Endometrial microvascular endothelial cells (primary cell): ENCODE data around the gene MSLN. TPM values are rescaled to one million over a fixed set of nuclear protein-coding genes. Genes with fewer than 3 reads are reported as not detected.

ENCODE experiments used
- in situ Hi-C: cut with HindIII; loops from 2 replicates; pipeline ENCODE4 v1.10.0; 2017; ENCODE audit warnings: low sequenced_read_pairs, low pct_unique_long_range_greater_than_20kb; ENCODE audit errors: inconsistent ontology term
- total RNA-seq: library from RNA; depleted of rRNA; stranded (reverse); fragments of >200 nt; gene quantifications from one replicate; pipeline ENCODE4 v1.2.3, GENCODE V29; 2015; ENCODE audit errors: inconsistent ontology term

MSLN gene
- total RNA-seq, 1 donor from 2014 or later, result not detected

DNA sequence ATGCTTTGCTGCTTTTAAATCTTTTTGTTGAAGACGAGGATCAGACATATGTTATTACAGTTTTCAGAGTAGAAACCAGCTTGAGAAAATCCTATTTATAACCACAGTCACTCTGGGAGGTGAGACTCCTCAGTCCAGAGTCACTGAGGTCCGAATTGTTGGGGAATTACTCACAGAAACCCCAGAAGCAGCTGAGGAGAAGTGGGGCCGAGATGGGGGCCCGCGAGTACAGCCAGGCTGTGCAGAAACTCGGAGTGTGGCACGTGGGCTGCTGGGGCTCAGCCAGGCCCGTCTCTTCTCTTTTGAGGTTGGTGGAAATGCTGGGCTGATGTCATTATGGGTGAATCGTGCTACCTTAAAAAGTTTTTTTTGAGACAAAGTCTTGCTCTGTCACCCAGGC is 54.4 kb downstream of the MSLN start:
- in situ Hi-C loops, result no loop called here

DNA sequence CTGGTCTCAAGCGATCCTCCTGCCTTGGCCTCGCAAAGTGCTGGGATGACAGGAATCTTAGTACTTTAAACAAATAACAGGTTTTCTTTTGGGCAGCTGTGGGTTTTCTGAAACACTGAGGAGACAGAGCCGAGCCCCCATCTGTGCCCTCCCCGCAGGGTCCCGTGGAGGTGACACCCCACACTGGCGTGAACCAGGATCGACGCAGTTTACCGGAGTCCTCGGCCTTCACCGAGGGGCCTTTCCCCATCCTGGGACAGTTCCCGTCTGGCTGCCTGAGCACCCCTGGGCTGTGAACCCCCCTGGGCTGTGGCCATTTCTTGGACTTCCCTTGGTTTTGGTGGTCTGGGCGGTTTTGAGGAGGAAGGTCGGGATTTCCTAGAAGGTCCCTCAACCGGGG is 55.3 kb downstream of the MSLN start:
- in situ Hi-C loops, result no loop called here

DNA sequence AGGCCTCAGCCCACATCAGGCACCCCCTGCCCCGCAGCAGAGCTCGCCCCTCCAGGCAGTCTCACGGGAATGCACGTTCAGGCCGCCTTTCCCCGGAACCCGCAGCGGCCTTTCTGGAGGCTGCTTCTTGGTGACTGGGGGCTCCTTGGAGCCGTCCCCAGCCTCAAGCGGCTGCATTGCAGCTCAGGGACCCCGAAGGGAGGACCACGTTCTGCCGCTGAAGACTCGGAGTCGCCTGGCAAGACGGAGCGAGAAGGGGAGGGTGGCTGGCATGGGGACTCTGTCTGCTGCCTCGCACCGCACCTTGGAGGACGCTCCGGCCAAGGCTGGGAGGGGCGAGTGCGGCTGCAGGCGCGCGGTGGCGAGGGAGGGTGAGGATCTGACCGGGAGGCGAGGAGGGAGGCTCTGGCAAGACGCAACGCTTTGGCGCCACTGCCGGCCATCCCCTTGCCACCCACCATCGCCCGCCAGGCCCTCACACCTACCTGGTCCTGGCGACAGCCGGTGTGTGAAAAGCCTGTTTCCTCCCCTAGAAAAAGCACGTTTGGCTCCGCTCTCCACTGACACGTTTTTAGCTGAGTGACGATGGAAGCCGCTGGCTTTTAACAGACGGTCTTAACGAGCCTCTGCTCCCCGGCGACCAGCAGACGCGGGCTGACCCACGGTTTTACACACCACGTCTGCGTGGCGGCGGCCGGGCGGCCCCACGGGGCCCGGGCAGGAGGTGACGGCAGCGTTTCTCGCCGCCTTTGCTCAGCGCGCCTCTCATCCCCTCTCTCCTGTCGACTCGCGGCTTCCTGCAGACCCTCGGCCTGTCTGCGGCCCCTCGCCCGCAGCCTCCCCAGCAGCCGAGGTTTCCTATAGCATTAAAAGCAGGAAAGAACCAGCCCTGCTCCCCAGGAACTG is 56.7 kb downstream of the MSLN start:
- in situ Hi-C loops, result no loop called here

DNA sequence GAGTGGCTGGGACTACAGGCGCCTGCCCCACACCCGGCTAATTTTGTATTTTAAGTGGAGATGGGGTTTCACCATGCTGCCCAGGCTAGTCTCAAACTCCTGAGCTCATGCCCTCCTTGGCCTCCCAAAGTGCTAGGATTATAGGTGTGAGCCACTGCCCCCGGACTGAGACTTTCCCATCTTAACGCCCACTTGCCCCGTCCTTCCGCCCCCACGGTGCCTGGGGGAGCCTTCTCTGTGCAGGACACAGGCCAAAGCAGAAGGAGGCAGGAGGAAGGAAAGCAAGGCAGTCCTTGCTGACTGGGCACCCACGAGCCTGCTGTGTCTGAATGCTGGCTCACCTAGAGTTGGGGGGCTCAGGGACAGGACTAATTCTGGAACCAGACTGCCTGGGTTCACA is 57.6 kb downstream of the MSLN start:
- in situ Hi-C loops, result no loop called here

Other genes starting within 250 kb of the MSLN start
- gene CAPN15, start 233.0 kb upstream of the MSLN start, total RNA-seq, result 60.2 TPM
- gene PRR35, start 200.3 kb upstream of the MSLN start, total RNA-seq, result not detected
- not detected for gene NHLRC4, start 193.7 kb upstream of the MSLN start, total RNA-seq
- gene PIGQ, start 190.8 kb upstream of the MSLN start, total RNA-seq, result 29.1 TPM
- 9.9 TPM for gene RAB40C, start 170.7 kb upstream of the MSLN start, total RNA-seq
- not detected for gene WFIKKN1, start 129.7 kb upstream of the MSLN start, total RNA-seq
- gene METTL26, start 124.4 kb upstream of the MSLN start, total RNA-seq, result 119 TPM
- gene MCRIP2, start 118.9 kb upstream of the MSLN start, total RNA-seq, result 23.4 TPM
- 39.7 TPM for gene WDR90, start 111.4 kb upstream of the MSLN start, total RNA-seq
- gene RHOT2, start 92.6 kb upstream of the MSLN start, total RNA-seq, result 41.3 TPM
- gene RHBDL1, start 85.1 kb upstream of the MSLN start, total RNA-seq, result 2.1 TPM
- 229 TPM for gene STUB1, start 80.3 kb upstream of the MSLN start, total RNA-seq
- gene JMJD8, start 76.4 kb upstream of the MSLN start, total RNA-seq, result 68.2 TPM
- gene WDR24, start 70.3 kb upstream of the MSLN start, total RNA-seq, result 6.3 TPM
- not detected for gene FBXL16, start 54.9 kb upstream of the MSLN start, total RNA-seq
- 17.2 TPM for gene METRN, start 45.6 kb upstream of the MSLN start, total RNA-seq
- 14.0 TPM for gene ANTKMT, start 39.6 kb upstream of the MSLN start, total RNA-seq
- gene CCDC78, start 34.3 kb upstream of the MSLN start, total RNA-seq, result not detected
- gene HAGHL, start 33.6 kb upstream of the MSLN start, total RNA-seq, result not detected
- gene CIAO3, start 19.7 kb upstream of the MSLN start, total RNA-seq, result 34.5 TPM
- 77.6 TPM for gene RPUSD1, start 27.6 kb downstream of the MSLN start, total RNA-seq
- 33.9 TPM for gene CHTF18, start 27.9 kb downstream of the MSLN start, total RNA-seq
- gene GNG13, start 40.0 kb downstream of the MSLN start, total RNA-seq, result not detected
- gene LMF1, start 210.2 kb downstream of the MSLN start, total RNA-seq, result 6.3 TPM
- not detected for gene SOX8, start 221.0 kb downstream of the MSLN start, total RNA-seq